Transverse colon (tissue), 3 donors: ENCODE data around the gene A1BG.

Source experiments
- EP300 ChIP-seq: sonication (generic); formaldehyde crosslinking; IDR thresholded peaks from one replicate; pipeline ENCODE4 v1.6.1; 2017; ENCODE audit warnings: antibody characterized with exemption, low read depth
- POLR2A ChIP-seq: fragments of 450-650 bp; IDR thresholded peaks from one replicate; pipeline ENCODE4 v1.6.1; 2016; ENCODE audit warnings: antibody characterized with exemption, mild to moderate bottlenecking, moderate library complexity
- TF ChIP-seq, protein P1 (sequence below), 5 experiments: fragments of 200-600 bp in 3 of 5; fragments of 450-650 bp in 2 of 5; sonication (generic) in 3 of 5; IDR thresholded peaks; 1 replicate in 2 of 5; 2 replicates in 3 of 5; pipeline ENCODE4 v1.5.1; 2016 to 2017; ENCODE audit warnings: antibody characterized with exemption in 5 of 5, inconsistent platforms in 3 of 5, mild to moderate bottlenecking in 2 of 5, moderate library complexity in 1 of 5

DNA sequence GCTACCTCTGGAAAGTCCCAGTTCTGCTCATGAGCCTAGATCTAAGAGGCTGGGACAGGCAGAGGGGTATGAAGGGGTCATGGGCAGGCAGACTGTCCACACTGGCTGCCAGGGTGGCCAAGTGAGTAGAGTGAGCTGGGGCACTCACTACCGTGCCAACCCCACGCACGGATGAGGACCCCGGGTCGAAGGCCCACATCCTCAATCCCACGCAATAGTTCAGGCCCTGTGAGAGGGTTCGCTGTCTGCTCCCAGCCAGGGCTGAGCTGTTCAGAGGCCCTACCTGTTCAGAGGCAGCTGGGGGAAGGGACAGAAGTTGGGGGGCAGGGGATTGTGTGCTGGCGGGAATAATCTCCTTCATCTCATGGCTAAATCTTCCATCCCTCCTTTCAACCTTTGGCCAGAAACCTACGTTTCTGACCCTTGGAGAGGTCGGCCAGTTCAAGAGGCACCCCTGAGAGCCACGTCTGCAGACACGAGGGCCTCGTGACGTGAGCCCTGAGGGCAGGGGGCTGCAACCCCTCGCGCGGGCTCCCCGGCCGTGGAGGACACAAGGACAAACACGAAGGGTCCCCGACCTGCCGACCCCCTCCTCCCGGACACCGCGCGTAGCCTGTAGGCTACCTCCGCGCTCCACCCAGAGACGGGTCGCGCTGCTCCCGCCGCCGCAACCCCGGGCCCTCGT is 32.7 kb upstream of the A1BG start:
- TF ChIP-seq, protein P1, sequence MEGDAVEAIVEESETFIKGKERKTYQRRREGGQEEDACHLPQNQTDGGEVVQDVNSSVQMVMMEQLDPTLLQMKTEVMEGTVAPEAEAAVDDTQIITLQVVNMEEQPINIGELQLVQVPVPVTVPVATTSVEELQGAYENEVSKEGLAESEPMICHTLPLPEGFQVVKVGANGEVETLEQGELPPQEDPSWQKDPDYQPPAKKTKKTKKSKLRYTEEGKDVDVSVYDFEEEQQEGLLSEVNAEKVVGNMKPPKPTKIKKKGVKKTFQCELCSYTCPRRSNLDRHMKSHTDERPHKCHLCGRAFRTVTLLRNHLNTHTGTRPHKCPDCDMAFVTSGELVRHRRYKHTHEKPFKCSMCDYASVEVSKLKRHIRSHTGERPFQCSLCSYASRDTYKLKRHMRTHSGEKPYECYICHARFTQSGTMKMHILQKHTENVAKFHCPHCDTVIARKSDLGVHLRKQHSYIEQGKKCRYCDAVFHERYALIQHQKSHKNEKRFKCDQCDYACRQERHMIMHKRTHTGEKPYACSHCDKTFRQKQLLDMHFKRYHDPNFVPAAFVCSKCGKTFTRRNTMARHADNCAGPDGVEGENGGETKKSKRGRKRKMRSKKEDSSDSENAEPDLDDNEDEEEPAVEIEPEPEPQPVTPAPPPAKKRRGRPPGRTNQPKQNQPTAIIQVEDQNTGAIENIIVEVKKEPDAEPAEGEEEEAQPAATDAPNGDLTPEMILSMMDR (IDR thresholded peaks at IDR 0.05): no peak
- TF ChIP-seq EP300: no peak
- TF ChIP-seq POLR2A: no peak
